ENCODE data around the gene CTBP2.

CTBP2 gene

DNA sequence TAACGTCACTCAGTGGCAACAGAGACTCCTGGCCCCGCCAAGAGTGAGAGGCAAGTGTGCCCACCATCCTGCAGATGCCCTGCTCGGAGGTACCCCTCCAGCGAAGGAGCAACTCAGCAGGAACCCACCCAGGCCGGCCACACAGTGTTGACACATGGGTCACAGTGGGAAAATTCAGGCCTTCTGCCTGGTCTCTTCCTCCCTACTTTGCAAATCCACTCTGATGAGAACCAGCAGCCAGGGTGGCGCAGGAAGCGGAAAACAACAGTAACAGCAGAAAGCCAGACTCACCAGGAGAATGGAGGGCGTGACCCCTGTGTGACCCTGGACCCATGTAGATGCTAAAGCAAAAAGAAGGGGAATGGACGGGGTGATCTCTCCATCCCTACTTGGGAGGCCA, 53.8 kb downstream of the CTBP2 start:
- H3K9me3 ChIP-seq (replicated peaks; ENCODE audit: insufficient read depth, low read length): no peaks in the 10 kb centered on the region
- H3F3A ChIP-seq (ENCODE audit: insufficient read depth, low read length): no peaks in the 10 kb centered on the region
- no peak for DNase-seq
- no peaks in the 10 kb centered on the region for H3K36me3 ChIP-seq (replicated peaks; ENCODE audit: insufficient read depth, low read length)
- no peak overlapping the region for H2AFZ ChIP-seq (ENCODE audit: low read length)
- H3K4me1 ChIP-seq (ENCODE audit: low read length): no peaks in the 10 kb centered on the region
- H4K20me1 ChIP-seq (ENCODE audit: insufficient read depth, low read length): no peaks in the 10 kb centered on the region
- H3K9me2 ChIP-seq (replicated peaks; ENCODE audit: insufficient read depth, low read length): no peaks in the 10 kb centered on the region
- no peaks in the 10 kb centered on the region for H3K79me2 ChIP-seq (ENCODE audit: low read length)
- H3K27ac ChIP-seq (ENCODE audit: low read length): no peak overlapping the region
- H3K4me3 ChIP-seq (ENCODE audit: low read length): no peak overlapping the region
- no peak for TF ChIP-seq CTCF (IDR thresholded peaks at IDR 0.05; ENCODE audit: low read length)
- TF ChIP-seq EZH2 (optimal IDR thresholded peaks at IDR 0.05; ENCODE audit: low read depth, low read length): no peak
- no peak for TF ChIP-seq EZH2phosphoT487 (IDR thresholded peaks at IDR 0.05; ENCODE audit: low read length)
- no peak overlapping the region for H3K4me2 ChIP-seq (ENCODE audit: low read depth, low read length)
- H3K27me3 ChIP-seq (replicated peaks; ENCODE audit: insufficient read depth, low read length): peaks cover 66% of the 10 kb centered on the region
- no peak overlapping the region for H3K9ac ChIP-seq (ENCODE audit: low read length)

GRCh38 chr10:125105706-125106255, 54.6 kb downstream of the CTBP2 start:
- no peak overlapping the region for H3K27ac ChIP-seq (ENCODE audit: low read length)

DNA sequence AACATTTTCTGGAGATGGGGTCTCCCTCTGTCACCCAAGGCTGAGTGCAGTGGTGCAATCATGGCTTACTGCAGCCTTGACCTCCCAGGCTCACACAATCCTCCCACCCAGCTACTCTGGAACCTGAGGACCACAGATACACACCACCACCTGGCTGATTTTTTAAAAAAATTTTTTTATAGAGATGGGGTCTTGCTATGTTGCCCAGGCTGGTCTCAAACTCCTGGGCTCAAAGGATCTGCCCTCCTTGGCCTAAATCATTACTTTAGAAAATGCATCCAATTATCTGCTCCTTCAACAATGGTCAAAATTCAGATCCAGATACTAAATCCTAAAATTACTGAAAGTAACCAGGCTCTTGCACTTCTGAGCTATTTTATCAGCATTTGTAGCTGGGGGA, 55.2 kb downstream of the CTBP2 start:
- Histone ChIP-seq H3K27ac (ENCODE audit: low read length) (no peak overlapping the region), H3F3A (ENCODE audit: insufficient read depth, low read length) (no peaks in the 10 kb centered on the region), H3K79me2 (ENCODE audit: low read length) (no peaks in the 10 kb centered on the region), H3K36me3 (replicated peaks; ENCODE audit: insufficient read depth, low read length) (no peaks in the 10 kb centered on the region), H3K9me3 (replicated peaks; ENCODE audit: insufficient read depth, low read length) (no peaks in the 10 kb centered on the region), H3K27me3 (replicated peaks; ENCODE audit: insufficient read depth, low read length) (peaks cover 66% of the 10 kb centered on the region), H3K4me2 (ENCODE audit: low read depth, low read length) (no peak overlapping the region), H3K4me3 (ENCODE audit: low read length) (no peak overlapping the region), H2AFZ (ENCODE audit: low read length) (no peak overlapping the region), H3K9ac (ENCODE audit: low read length) (no peak overlapping the region), H3K9me2 (replicated peaks; ENCODE audit: insufficient read depth, low read length) (no peaks in the 10 kb centered on the region), H3K4me1 (ENCODE audit: low read length) (no peaks in the 10 kb centered on the region), H4K20me1 (ENCODE audit: insufficient read depth, low read length) (no peaks in the 10 kb centered on the region)
- DNase-seq: no peak
- TF ChIP-seq CTCF (IDR thresholded peaks at IDR 0.05; ENCODE audit: low read length): no peak
- TF ChIP-seq EZH2 (optimal IDR thresholded peaks at IDR 0.05; ENCODE audit: low read depth, low read length): no peak
- no peak for TF ChIP-seq EZH2phosphoT487 (IDR thresholded peaks at IDR 0.05; ENCODE audit: low read length)

More at GRCh38 chr10:125105706-125106255, 54.6 kb downstream of the CTBP2 start:
- no peaks in the 10 kb centered on the region for H3K9me2 ChIP-seq (replicated peaks; ENCODE audit: insufficient read depth, low read length)
- TF ChIP-seq EZH2 (optimal IDR thresholded peaks at IDR 0.05; ENCODE audit: low read depth, low read length): no peak
- TF ChIP-seq EZH2phosphoT487 (IDR thresholded peaks at IDR 0.05; ENCODE audit: low read length): no peak
- no peak for TF ChIP-seq CTCF (IDR thresholded peaks at IDR 0.05; ENCODE audit: low read length)
- no peaks in the 10 kb centered on the region for H3K9me3 ChIP-seq (replicated peaks; ENCODE audit: insufficient read depth, low read length)
- no peaks in the 10 kb centered on the region for H3K79me2 ChIP-seq (ENCODE audit: low read length)
- no peak overlapping the region for H3K4me2 ChIP-seq (ENCODE audit: low read depth, low read length)
- DNase-seq: no peak
- H2AFZ ChIP-seq (ENCODE audit: low read length): no peak overlapping the region
- no peaks in the 10 kb centered on the region for H3K36me3 ChIP-seq (replicated peaks; ENCODE audit: insufficient read depth, low read length)
- no peak overlapping the region for H3K4me3 ChIP-seq (ENCODE audit: low read length)
- H4K20me1 ChIP-seq (ENCODE audit: insufficient read depth, low read length): no peaks in the 10 kb centered on the region
- H3F3A ChIP-seq (ENCODE audit: insufficient read depth, low read length): no peaks in the 10 kb centered on the region
- H3K9ac ChIP-seq (ENCODE audit: low read length): no peak overlapping the region
- H3K27me3 ChIP-seq (replicated peaks; ENCODE audit: insufficient read depth, low read length): peaks cover 66% of the 10 kb centered on the region
- no peaks in the 10 kb centered on the region for H3K4me1 ChIP-seq (ENCODE audit: low read length)

Data from MM.1S (cell line).